GM12872 (cell line): ENCODE measurements around the gene CACHD1.

Experiments
- CTCF ChIP-seq: IDR thresholded peaks from 3 replicates; pipeline ENCODE4 v1.5.1; 2011; ENCODE audit warnings: low read depth, mild to moderate bottlenecking, low read length, moderate library complexity; ENCODE audit not compliant: insufficient read depth

CACHD1 gene

GRCh38 chr1:64496606-64497005 lies 26.7 kb downstream of the CACHD1 start:
- no peak for TF ChIP-seq CTCF

GRCh38 chr1:64497088-64497883 lies 27.4 kb downstream of the CACHD1 start:
- TF ChIP-seq CTCF: no peak

GRCh38 chr1:64498325-64498724 lies 28.4 kb downstream of the CACHD1 start:
- TF ChIP-seq CTCF: no peak

DNA sequence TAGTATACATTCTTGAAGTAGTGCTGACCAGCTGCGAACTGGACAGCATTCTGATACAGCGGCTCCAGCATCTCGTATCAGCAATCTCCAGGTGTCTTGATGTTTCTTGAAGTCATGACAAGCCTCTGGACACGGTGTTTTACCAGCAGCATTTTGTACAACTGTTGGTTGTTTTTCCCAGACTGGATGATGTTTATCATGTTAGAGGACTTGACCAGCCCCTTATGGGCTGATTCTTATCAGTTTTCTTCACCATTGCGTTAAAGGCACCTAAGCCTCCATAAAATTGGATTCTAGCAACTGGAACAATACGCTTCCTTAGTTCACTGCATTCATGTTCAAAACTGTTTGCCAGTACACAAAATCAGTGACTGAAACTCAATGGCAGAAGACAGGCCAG lies 29.1 kb downstream of the CACHD1 start:
- TF ChIP-seq CTCF: no peak

DNA sequence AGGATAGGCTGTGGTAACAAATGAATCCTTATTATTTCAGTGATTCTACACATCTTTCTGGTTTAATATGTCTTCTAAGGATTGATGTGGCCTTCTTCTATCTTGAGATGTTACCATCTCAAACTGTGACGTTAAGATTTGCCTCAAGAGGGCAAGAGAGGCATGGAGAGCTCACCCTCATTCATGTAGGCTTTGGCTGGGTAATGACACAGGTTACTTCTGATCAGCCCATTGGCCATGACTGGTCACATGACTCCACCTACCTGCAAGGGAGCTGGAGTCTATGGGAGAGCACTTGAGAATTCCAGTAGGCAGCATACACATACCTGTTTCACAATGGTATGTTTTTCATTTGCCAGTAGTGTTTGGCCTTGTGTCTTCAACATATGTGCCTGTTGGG lies 30.0 kb downstream of the CACHD1 start:
- TF ChIP-seq CTCF: no peak

DNA sequence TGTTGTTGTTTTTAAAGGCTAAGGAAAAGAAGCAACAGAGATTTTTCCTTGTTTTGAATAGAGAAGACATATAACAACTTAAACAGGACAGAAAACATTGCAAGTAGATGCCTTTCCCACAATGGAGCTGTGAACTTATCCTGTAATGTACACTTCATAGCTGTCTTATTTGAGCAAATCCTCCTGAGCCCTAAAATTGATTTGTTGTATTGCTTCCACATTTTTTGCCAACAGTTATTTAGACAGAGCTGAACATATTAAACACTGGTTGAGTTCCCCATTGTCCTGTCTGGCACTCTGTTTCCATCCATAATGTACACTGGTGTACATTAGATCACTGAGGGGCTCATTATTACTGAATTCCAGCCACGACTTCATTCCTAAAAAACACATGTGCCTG lies 32.2 kb downstream of the CACHD1 start:
- TF ChIP-seq CTCF: no peak

DNA sequence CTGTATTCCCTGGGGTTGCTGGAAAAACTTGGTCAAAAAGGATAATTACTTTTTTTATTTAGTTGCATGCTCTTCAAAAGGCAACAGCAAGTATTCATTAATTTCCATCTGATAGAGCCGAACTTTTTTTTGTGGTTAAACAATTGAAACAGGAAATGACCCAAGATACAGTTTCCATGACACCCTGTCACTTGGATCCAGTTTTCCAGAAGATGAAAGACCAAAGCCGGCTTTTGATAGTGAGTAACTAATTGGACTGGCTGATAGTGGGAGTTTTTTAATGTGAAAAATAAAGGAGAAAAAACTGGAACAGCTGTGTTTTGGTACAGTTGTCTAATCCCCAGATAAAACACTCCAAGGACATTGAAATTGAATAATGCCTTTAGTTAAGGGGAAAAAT lies 33.0 kb downstream of the CACHD1 start:
- TF ChIP-seq CTCF: no peak
